ENCODE results near the gene FEM1B.

Gene FEM1B

DNA sequence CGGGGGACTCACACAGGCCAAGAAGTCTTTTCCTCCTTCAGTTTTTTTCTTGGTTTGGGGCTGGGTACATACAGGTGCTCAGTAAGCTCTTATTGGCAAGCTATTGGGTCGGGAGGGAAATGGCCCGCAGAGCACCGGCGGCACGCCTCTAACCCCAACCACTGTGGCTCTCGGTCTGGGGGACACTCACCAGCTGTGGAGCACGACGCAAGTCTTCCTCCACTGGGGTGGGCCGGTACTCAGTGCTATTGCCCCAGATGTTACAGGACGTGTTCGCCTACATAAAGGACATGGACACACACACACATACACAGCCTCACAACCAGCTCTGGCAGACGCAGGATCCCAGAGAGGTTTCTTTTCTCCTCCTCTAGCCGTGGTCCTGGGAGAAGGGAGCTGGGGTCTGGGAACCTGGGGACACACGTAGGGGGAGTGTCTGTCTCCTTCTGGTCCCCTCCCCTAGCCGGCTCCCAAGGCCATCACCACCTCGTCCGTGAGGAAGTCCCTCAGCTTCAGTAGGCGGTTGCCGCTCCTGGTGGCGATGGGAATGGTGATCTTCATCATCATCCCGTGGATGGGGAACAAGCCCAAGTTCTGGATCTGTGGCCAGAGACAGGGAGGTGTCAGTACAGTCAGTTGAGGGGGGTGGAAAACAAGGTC lies 33.4 kb downstream of the FEM1B start:
- DNase-seq: no peak

DNA sequence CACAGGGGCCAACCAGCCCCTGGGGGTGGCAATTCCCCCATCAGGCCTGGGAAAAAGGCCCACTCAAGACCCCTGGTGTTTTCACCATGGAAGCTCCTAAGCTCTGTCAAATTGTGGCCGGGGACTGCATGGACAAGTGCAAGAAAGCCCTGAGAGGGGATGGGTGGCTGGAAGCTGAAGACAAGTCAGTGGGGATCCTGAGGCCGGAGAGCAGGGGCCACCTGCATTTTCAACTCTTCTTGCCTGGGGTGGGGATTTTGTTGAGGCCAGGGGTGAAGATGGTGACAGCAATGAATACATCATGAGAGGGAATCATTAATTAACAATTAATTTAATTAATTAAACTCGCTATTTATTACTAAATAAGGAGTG lies 33.9 kb downstream of the FEM1B start:
- no peak for DNase-seq

DNA sequence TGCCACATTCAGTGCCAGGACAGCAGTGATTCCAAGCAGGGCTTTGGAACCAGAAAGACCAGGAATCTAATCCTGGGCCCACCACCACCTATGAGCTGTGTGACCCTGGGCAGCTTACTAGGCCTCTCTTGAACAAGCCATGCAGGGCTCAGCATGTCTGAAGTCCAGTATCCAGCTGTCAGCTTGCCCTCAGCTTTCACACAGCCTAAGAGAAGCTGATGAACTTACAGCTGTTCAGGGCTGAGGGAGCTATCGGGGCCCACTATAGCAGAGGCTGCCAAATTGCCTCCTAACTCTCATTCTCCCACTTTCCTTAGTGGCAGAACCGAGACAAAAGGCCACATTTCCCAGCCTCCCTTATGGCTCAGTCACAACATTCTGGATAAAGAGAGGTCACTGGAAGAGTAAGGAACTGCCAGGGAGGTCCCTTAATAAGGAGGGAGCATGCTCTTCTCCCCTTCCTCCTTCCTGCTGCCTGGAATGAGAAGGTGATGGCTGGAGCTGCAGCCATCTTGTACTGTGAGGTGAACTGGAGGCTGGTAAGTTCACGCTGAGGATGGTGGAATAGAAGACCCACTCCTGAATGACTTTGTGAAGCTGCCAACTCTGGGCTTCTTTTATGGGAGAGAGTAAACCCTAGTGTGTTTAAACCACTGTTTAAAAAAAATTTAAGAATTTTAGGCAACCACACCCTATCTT lies 34.5 kb downstream of the FEM1B start:
- DNase-seq: no peak

DNA sequence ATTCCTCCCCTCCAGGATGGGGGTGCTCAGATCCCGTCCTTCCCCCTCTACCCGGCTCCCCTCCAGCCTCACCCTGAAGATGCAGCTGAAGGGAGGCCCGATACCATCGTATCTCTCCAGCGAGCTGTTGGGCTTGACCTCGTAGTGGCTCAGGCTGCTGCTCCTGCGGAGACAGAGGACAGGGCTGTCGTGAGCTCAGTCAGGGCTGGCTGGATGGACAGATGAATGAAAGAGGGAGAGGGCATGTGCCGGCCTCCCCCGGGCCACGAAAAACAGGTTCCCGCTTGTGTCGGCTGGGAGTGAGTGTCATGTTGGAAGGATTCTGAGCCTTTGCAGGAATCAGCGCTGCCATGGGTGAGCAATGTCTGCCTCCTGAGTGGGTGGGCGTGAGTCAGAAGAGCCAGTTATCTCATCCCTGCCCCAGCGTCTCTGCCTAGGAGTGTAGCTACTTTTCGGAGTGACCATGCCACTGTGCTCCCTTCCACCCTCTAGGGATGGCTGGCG lies 35.2 kb downstream of the FEM1B start:
- DNase-seq: no peak

DNA sequence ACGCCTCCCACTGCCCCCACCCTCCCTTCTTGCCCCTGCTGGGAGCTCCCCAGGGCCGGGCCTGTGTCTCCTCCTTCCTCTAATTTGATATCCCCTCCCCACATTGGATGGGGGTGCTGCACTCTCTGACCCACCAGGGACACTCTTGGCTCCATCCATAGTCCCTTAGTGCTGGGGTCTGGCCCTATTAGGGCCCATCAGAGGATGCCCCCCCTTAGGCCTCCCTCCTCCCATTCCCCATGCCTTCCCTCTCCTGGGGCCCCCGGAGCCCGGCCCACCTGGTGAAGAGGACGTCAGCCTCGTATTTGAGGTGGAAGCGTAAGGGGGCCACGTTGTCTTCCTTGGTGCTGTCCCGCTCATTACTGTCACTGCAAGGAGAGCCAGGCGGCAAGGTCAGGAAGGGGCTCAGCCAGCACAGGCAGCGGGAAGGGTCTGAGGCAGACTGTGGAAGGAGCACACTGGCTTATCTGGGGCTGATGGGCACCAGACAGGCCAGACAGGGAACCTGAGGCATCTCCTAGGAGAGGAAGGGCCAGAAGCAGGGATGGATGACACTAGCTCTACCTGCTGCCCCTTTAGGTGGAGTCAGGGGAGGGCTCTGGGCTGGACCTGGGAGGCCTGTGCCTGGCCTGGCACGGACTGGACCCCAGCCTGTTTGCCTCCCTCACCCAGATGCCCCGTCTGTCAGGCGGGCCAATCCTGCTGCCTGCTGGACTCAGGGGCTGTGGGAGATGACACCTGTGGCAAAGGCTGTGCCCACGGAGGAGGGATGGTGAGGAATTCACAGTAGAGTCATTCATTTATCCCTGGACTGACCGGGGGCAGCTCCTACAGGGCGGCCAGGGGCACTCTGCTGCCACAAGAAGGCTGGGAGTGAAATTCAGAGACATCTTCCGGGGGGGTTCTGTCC lies 36.2 kb downstream of the FEM1B start:
- no peak for DNase-seq

DNA sequence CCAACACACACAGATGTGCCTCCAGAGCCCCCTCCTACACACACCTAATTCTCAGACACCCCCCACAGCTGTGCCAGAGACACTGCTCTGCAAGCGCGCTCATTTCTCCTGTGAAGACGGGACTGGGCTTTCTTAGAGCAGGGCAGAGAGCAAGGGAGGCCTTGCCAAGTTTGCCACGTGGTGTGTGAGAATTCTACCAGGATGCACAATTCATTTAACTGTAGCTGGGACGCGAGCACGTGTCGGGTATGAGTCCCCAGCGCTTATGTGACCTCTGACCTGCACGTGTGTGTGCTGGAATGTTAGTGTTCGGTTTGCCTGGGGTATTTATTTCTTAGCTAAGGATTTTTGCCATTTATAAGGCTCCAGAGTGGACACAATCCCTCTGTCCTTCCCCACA lies 37.0 kb downstream of the FEM1B start:
- DNase-seq: no peak

DNA sequence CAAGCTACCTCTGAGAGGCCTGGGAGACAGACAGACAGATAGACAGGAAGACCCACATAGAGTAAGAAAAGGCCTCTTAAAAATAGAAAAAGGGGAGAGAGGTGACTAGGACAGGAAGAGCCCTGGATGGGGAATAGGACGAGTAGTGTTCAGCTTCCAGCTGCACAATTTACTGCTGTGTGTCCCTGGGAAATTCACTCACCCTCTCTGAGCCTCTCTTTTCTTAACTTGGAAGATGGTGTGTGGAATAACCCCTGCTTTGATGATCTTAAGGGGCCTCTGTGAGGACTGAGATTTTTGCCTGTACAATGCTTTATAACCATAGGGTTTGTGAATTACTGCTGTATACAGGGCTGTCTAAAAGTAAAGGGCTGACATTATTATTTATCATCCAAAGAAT lies 37.5 kb downstream of the FEM1B start:
- DNase-seq: no peak

DNA sequence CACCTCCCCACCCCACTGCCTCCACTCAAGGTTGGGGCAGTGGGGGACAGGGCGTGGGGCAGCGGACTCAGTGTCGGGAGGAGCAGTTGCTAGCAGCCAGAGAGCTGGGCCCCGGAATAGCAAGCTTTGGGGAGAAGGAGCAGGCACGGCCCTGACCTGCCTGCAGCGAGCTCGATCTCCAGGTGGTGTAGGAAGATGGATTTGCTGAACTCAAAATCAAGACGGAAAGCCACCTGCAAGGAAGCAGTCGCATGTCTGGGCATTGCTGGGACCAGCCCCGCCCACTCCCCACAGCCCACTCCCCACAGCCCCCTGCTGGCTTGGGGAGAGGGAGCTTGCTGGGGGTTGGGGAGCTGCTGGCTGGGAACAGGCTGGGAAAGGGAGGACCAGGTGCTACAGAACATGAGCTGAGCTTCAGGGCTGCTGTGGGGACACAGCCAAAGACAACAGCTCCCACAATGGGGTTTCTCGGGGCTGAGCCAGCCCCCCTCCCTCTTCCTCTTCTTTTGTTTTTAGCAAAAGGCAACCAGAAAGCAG lies 38.0 kb downstream of the FEM1B start:
- no peak for DNase-seq

DNA sequence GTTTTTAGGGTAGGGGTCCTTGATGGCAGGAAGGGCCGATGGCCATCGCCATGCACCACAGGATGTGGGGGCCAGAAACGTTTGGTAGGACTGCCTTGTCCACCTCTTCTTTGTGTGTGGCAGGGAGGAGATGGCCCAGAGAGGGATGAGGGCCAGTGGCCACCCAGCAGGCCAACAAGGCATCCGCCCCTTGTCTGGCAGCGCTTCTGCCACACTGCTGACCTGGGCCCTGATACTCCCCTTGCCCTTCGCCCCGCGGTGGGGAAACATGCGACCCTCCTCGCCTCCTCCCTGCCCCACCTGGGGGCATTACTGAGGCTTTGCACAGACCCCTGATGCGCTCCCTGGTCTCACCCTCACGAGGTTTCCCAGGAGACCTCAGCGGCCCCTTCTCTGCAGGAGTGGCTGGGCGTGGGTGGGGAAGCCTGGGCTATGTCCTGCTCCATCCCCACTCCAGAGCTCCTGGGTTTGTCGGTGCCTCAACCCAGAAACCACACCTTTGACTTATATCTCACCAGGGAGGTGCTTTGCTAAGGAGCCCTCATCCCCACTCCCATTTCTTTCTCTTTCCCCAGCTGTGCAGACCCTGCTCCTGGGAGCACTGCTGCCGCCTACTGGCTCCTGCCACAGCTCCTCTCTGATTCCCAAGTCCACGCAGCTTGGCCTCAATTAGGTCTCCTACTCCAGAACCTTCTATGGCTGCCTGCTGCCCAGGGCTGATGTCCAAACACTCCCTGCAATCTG lies 38.7 kb downstream of the FEM1B start:
- DNase-seq: no peak

DNA sequence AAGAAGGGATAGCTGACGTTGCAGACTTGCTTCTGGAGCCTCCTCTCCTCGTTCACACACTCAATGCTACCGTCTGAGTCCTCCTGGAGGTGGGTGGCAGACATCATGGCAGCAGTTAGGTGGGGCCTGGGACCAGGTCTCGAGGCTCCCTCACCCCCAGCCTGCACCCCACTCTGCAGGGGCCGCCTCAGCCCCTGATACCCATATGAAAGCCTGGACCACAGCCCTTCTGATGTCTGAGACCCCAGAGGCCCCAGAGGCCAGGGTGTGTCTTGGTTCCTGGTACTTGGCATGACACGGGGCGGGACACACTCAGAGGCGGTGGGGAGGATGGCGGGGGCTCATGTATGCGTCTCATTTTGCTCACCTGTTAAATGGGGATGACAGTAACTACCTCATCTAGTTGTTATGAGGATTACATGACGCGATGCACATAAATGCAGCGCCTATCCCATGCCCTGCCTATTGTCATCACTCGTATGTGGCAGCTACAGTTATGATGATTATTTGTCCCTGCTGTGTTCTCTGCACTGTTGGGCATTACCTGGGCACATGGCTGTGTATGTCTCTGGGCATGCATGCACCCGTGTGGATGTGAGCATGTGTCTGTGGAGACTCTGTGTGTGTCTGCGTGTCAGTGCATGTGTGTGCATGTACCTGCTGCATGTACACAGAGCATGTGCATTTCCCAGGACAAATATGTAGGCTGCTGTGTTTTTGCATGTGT lies 39.9 kb downstream of the FEM1B start:
- no peak for DNase-seq

DNA sequence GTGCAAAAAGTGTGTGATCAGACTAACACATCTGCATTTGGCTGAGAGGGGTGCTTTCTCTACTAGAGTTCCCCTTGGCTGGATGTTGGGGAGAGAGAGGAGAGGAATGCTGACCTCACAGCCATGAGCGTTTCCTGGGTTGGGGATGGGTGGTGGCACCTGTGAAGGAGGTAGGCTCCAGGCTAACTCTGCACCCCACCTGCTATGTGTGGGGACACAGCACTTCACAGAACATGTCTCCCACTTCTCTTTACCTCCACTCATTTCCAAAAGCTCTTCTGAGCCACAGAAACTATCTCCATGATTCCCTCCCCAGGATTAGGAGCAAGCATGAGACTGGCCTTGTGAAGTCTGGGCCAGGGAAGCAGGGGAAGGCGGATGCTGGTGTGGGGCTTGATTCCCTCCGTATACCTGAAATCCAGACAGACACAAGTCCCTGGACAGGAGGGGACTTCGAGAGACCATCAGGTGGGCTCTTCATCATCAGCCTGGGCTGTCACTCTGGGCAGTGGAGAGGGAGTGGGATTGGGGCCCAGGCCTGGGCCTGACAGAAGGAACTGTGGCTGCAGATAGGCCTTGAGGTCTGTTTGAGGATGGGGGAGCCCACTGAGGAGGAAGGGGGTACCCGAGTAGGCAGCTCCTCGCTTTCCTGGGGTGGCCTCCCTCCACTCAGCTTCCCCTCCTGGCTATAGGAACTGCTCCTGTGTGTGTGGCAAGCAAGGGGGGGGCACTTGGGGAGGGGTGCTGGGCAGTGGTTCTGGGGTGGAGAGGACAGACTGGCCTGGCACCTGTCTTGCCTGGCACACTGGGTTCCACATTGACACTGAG lies 40.7 kb downstream of the FEM1B start:
- no peak for DNase-seq

DNA sequence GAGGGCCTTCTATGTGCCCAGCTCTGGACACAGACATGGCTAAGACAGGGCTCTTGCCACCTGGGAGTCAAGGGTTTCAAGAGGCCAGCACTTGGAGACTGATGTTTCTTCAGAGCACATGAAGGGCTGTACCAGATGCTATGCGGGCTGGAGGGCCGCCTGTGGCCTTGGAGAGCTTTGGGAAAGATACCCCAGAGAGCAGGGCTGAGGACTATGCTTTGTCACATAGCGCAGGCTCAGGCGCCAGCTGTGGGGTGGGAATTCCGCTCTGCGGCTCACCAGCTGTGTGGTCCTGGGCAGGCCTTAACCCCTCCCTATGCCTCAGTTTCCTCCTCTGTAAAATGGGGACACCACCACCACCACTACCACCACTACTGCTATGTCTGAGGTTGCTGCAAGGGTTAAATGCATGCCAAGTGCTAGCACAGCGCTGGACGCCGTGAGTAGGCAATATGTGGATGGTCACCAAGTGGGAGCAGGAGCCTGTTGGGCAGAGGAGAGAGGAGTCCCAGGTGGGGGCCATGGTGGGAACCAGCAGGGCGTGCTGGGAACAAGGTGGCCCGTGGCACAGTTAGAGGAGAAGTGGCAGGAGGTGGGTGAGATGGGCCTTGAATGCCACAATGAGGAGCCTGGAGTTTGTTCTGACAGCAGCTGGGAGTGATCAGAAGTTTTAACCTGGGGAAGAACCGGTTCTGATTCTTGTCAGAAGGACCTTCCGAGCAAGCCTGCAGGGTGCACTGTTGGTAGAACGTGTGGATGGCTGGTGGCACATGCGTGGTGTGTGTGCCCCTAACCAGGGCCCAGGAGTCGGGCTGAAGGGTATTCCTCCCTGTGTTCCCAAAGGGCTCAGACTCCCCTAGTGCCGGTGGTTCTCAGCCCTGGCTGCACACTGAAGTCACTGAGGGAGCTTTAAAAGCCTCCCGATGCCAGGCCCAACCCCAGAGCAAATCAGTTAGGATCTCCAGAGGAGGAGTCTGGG lies 41.7 kb downstream of the FEM1B start:
- no peak for DNase-seq

DNA sequence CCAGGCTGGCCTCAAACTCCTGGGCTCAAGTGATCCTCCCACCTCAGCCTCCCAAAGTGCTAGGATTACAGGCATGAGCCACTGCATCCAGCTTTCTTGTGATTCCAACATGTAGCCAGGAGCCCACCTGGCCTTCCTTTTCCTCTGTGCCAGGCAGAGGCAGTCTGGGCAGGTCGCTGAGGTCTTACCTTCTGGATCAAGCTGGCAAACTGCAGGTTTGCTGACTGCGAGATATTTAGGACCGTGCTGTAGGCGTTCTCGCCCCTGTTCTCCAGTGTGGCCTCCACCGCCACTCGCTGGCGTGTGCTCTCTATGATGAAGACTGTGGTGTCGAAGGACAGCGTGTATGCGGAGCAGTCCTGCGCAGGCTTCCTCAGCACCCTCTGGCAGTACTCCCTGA lies 42.5 kb downstream of the FEM1B start:
- no peak for DNase-seq

DNA sequence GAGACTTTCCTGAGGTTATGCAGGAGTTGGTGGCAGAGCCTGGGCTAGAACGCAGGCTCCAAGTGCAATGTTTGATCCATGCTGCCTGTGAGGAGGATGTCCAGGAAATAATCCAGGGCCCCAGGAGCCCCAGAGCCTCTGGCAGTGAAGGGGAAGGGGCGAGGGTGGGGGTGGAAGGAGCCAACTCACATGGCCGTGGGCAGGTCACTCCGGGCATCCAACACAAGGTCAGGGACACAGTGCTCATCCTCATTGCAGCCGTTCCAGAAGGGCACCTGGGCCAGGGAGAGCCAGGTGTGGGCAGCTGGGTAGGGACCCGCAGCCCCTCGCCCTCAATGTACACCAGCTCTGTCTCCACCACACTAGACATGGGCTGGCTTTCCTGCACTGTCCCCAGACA lies 43.7 kb downstream of the FEM1B start:
- DNase-seq: no peak

DNA sequence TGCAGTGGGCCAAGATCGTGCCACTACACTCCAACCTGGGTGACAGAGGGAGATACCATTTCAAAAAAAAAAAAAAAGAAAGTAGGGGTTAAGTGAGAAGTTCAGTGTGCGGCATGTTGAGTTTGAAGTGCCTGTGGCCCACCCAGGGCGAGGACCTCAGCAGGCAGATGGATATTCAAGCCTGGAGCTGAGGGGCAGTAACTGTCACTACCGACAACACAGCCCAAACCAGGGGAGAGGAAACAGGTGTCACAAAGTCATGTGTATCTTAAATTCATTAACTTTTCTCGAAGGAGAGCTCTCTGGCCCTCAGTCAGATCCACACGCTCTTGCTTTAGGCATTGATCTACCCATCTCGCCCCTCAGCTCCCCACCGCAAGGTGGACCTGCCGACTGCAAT lies 45.3 kb downstream of the FEM1B start:
- no peak for DNase-seq

DNA sequence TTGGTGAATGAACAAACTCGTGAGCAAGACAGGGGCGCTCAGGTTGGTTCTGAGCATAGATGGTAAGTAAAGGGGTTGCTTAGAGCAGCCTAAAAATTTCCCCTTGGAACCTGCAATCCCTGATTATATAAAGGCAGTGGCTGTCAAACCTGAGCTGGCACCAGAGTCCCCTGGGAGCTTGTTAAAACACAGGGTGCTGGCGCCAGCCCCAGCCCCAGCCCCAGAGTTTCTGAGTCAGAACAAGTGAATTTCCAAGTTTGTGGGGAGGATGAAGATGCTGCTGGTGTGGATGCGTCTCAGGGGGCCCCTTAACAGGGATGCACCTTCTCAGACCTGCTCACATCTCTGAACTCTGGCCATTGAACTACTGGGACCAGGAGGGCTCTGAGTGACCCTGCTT lies 48.2 kb downstream of the FEM1B start:
- no peak for DNase-seq

DNA sequence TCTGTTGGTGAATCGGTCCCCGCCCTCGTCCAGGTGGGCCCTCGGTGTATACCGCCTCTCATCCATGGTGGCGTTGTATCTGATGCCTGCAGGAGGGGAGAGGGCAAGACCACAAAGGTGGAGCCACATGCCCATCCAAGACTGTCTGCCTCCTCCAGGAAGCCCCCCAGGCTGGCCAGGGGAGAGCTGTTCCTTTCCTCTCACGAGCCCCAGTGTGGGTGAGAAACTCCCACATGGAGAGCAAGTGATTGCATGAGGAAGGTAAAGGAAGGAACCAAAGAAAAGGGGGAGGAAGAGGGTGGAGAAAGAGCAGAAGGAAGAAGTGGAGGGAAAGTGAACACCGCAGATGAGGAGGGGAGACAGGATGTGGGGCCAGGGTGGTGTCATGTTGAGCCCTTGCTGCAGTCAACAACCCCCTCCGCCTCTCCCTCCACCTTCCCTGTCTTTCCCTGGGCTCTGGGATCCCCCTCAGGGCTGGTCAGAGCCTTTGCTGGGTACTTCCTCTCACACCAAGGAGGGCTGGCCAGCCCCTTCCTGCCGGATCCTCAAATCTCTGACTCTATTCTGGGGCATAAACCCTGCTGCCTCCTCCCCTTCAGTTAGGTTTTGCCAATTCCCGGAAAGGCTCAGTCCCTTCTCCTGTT lies 49.3 kb downstream of the FEM1B start:
- DNase-seq: no peak

DNA sequence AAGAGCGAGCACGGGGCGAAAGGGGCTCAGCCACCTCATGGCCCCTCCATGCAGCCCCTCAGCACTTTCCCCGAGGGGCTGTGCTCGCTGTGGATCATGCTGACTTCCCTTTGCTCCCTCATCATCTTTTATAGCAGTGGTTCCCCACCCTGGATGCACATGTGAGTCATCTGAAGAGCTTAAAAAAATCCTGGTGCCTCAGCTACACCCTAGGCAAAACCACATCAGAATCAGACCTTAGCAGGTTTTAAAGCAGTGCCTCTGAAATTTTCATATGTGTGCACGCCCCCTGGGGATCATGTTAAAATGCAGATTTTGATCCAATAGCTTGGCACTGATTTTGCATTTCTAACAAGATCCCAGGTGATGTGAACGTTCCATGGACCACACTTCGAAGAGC lies 50.9 kb downstream of the FEM1B start:
- no peak for DNase-seq

DNA sequence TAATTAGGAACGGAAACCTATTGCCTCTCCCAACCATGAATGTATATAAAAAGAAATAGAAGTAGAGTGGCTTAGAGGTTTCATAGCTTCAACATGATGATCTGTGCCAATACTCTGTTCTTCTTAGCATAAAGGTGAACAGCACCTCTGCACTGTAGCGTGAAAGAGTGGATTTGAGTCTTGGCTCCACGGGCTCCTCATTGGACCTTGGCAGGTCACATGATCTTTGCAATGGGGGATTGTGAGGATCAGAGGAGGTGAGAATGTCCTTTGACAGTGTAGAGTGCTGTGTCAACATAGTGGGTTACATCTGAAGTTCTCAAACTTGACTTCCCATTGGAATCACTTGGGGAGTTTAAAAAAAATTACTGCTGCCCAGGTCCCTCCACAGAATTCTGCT lies 51.4 kb downstream of the FEM1B start:
- DNase-seq: no peak

All from NCI-H2107 (cell line).